ENCODE data around the gene PLEKHG3.

DNA sequence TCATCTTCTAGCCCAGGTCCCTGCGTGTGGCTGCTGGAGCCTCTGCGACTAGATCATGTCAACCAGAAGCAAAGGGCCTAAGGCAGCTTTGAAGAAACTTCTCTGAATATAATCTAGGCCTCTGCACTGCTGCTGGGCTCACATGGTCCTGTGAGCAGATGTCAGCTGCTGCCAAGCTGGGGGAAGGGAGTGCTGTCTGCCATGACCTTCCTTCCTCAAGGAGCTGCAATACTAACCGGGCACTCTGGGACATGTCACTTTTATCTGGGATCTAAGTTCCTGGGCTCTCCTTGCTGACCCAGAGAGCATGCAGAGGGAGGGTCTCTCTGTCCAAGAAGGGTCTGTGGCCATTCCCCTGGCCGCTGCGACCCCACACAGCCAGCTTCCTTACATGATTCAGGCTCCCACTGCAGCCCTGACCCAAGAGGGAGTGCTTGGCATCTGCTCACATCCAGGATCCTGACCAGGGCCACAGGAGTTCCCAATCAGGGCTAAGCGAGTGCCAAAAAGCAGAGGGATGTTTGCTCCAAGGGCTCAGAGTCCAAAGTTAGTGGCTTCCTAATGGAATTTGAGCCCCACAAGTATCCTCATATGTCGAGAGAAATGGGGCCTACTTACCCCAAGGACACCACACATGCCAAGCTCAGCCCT is 74.0 kb downstream of the PLEKHG3 start:
- TF ChIP-seq, protein P1, sequence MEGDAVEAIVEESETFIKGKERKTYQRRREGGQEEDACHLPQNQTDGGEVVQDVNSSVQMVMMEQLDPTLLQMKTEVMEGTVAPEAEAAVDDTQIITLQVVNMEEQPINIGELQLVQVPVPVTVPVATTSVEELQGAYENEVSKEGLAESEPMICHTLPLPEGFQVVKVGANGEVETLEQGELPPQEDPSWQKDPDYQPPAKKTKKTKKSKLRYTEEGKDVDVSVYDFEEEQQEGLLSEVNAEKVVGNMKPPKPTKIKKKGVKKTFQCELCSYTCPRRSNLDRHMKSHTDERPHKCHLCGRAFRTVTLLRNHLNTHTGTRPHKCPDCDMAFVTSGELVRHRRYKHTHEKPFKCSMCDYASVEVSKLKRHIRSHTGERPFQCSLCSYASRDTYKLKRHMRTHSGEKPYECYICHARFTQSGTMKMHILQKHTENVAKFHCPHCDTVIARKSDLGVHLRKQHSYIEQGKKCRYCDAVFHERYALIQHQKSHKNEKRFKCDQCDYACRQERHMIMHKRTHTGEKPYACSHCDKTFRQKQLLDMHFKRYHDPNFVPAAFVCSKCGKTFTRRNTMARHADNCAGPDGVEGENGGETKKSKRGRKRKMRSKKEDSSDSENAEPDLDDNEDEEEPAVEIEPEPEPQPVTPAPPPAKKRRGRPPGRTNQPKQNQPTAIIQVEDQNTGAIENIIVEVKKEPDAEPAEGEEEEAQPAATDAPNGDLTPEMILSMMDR (conservative IDR thresholded peaks at IDR 0.05; ENCODE audit: low read depth, low read length), result no peak
- no peak for TF ChIP-seq POLR2A (IDR thresholded peaks at IDR 0.05; ENCODE audit: low read depth, low read length)
- no peak for TF ChIP-seq RAD21 (IDR thresholded peaks at IDR 0.05; ENCODE audit: low read length)
- no peak for TF ChIP-seq RCOR1 (IDR thresholded peaks at IDR 0.05; ENCODE audit: insufficient replicate concordance, low read length)
- TF ChIP-seq MXI1 (IDR thresholded peaks at IDR 0.05; ENCODE audit: borderline replicate concordance, low read depth, low read length), result no peak
- TF ChIP-seq, protein P2, sequence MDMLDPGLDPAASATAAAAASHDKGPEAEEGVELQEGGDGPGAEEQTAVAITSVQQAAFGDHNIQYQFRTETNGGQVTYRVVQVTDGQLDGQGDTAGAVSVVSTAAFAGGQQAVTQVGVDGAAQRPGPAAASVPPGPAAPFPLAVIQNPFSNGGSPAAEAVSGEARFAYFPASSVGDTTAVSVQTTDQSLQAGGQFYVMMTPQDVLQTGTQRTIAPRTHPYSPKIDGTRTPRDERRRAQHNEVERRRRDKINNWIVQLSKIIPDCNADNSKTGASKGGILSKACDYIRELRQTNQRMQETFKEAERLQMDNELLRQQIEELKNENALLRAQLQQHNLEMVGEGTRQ (IDR thresholded peaks at IDR 0.05; ENCODE audit: low read depth, low read length), result no peak
